ENCODE results near the gene ARHGEF7.

DNA sequence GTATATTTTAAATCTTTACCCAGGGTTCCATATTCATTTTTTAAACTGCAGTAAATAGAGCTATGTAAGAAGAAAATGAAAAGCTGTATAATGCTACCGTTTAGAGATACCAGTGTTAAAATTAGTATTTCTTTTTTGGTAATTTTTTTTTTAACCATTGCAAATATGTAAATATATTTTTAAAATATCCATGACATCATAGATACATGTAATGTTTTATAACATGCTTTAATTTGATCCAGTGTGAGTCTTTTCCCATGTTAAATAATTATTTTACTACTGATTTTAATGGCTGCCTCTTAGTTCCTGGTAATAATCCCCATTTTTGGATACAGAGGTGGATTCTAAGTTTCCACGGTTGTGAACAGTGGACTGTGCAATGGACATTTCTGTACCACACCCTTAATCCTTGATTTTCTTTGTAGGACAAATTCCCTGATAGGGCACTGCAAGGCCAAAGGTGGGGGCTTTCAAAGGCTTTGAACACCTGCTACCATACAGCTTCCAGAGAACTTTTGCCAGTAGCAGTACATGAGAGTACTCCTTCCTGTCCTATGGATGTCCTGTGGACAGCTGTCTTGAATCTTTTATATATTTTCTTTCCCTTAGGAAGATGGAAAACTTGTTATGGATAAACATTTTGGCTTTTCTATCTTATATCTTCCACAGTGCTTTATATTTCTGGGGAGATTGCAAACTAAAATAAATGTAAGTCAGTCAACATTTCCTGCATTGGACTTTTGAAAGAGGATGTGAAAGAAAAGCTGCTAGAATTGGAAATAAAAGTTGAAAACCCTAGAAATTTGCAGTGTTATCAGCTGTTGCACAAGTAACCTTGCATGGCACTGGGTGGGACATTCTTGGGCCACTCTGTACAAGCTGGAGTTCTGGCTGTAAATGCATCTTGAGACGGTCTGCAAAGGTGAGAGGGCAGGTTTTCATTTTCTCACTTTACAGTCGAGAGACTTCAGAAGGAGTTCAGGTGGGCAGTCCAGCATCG, 46.8 kb downstream of the ARHGEF7 start:
- TF ChIP-seq, protein P1, sequence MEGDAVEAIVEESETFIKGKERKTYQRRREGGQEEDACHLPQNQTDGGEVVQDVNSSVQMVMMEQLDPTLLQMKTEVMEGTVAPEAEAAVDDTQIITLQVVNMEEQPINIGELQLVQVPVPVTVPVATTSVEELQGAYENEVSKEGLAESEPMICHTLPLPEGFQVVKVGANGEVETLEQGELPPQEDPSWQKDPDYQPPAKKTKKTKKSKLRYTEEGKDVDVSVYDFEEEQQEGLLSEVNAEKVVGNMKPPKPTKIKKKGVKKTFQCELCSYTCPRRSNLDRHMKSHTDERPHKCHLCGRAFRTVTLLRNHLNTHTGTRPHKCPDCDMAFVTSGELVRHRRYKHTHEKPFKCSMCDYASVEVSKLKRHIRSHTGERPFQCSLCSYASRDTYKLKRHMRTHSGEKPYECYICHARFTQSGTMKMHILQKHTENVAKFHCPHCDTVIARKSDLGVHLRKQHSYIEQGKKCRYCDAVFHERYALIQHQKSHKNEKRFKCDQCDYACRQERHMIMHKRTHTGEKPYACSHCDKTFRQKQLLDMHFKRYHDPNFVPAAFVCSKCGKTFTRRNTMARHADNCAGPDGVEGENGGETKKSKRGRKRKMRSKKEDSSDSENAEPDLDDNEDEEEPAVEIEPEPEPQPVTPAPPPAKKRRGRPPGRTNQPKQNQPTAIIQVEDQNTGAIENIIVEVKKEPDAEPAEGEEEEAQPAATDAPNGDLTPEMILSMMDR (IDR thresholded peaks at IDR 0.05): no peak
- TF ChIP-seq POLR2A (IDR thresholded peaks at IDR 0.05) (no peak), POLR2AphosphoS5 (IDR thresholded peaks at IDR 0.05) (no peak)
